CD4-positive, alpha-beta T cell treated with Interferon alpha-2 for 1 hour (primary cell): Measurements from ENCODE around the gene SSU72.
"Not testable (repeated sequence)": the region's sequence is repeated elsewhere in the genome, so short reads cannot be mapped to it uniquely, and the experiment has no call there.

Source experiments
- DNase-seq, 2 donors: peaks; one replicate each; pipeline ENCODE4 v3.0.0-alpha.2; 2020 to 2022

SSU72 gene

GRCh38 chr1:1523651-1524050, 51.0 kb downstream of the SSU72 start:
- not testable (repeated sequence) for DNase-seq

GRCh38 chr1:1523226-1523625, 51.4 kb downstream of the SSU72 start:
- not testable (repeated sequence) for DNase-seq

- not testable (repeated sequence) for DNase-seq
Observed at GRCh38 chr1:1522536-1522935, 52.1 kb downstream of the SSU72 start.

GRCh38 chr1:1521331-1521730, 53.3 kb downstream of the SSU72 start:
- no peak for DNase-seq

GRCh38 chr1:1519805-1520505, 54.7 kb downstream of the SSU72 start:
- DNase-seq, result not testable (repeated sequence)

GRCh38 chr1:1518621-1519007, 56.0 kb downstream of the SSU72 start:
- DNase-seq, result not testable (repeated sequence)

- no peak for DNase-seq
Observed at GRCh38 chr1:1517973-1518620, 56.6 kb downstream of the SSU72 start.

- not testable (repeated sequence) for DNase-seq
Observed at GRCh38 chr1:1516923-1517322, 57.7 kb downstream of the SSU72 start.

- peak in 1 of 2 donors; percentile 41 for DNase-seq
Observed at GRCh38 chr1:1514376-1514775, 60.3 kb downstream of the SSU72 start.

- not testable (repeated sequence) for DNase-seq
Observed at GRCh38 chr1:1513675-1514074, 61.0 kb downstream of the SSU72 start.

GRCh38 chr1:1512425-1512824, 62.2 kb downstream of the SSU72 start:
- peak in 1 of 2 donors; percentile 23 for DNase-seq

GRCh38 chr1:1511533-1512285, 63.0 kb downstream of the SSU72 start, which contains the start of gene ATAD3A:
Gene ATAD3A, plus strand, starts transcription at chr1:1512162. Its CDS starts 107 bp downstream, at chr1:1512269.
- DNase-seq, result peak; percentile 95 to 97

GRCh38 chr1:1510912-1511532, 63.6 kb downstream of the SSU72 start:
- DNase-seq, result peak in 1 of 2 donors; percentile 19

- not testable (repeated sequence) for DNase-seq
Observed at GRCh38 chr1:1509465-1509850, 65.2 kb downstream of the SSU72 start.

- not testable (repeated sequence) for DNase-seq
Observed at GRCh38 chr1:1508775-1509464, 65.7 kb downstream of the SSU72 start.

- DNase-seq, result no peak
Observed at GRCh38 chr1:1507305-1507704, 67.4 kb downstream of the SSU72 start.

GRCh38 chr1:1505801-1506200, 68.9 kb downstream of the SSU72 start:
- DNase-seq, result not testable (repeated sequence)

- peak; percentile 47 to 57 for DNase-seq
Observed at GRCh38 chr1:1505366-1505798, 69.3 kb downstream of the SSU72 start.

GRCh38 chr1:1504777-1505365, 69.8 kb downstream of the SSU72 start:
- peak; percentile 74 to 85 for DNase-seq

- DNase-seq, result not testable (repeated sequence)
Observed at GRCh38 chr1:1495461-1495975, 79.1 kb downstream of the SSU72 start.

GRCh38 chr1:1494311-1494710, 80.4 kb downstream of the SSU72 start:
- not testable (repeated sequence) for DNase-seq
